OCI-LY3 (cell line): ENCODE measurements around the gene DPYSL4.

ENCODE experiments used
- H2AFZ ChIP-seq: fragments of 200-600, 300-600 bp; shearing (Covaris generic); 2 replicates; pipeline ENCODE4 v1.6.0; 2014; ENCODE audit warnings: antibody characterized with exemption, low read depth, low read length
- H3K27ac ChIP-seq: fragments of 200-600, 300-600 bp; sonication (generic); 2 replicates; pipeline ENCODE4 v1.5.1; 2014; ENCODE audit warnings: mild to moderate bottlenecking, low read length, moderate library complexity, mixed read lengths
- H3K27me3 ChIP-seq: fragments of 200-600, 300-600 bp; sonication (generic); 2 replicates; pipeline ENCODE4 v1.6.1; 2014; ENCODE audit warnings: low read depth, low read length, mixed read lengths
- H3K36me3 ChIP-seq: fragments of 200-600, 300-600 bp; sonication (generic); replicated peaks from 2 replicates; pipeline ENCODE3; 2014; ENCODE audit warnings: low read depth, low read length, mixed read lengths
- H3K4me1 ChIP-seq: fragments of 300-600, 200-600 bp; sonication (generic); 2 replicates; pipeline ENCODE4 v1.6.1; 2014; ENCODE audit warnings: low read length, mixed read lengths
- H3K4me2 ChIP-seq: fragments of 200-600, 300-600 bp; sonication (generic); 2 replicates; pipeline ENCODE4 v1.6.1; 2014; ENCODE audit warnings: low read length, mixed read lengths
- H3K4me3 ChIP-seq: fragments of 300-600, 200-600 bp; sonication (generic); 2 replicates; pipeline ENCODE4 v1.5.1; 2014; ENCODE audit warnings: antibody characterized with exemption, mild to moderate bottlenecking, low read length, moderate library complexity
- H3K79me2 ChIP-seq: fragments of 300-600, 200-600 bp; shearing (Covaris generic); 2 replicates; pipeline ENCODE4 v1.6.1; 2014; ENCODE audit warnings: mild to moderate bottlenecking, low read length, mixed read lengths
- H3K9ac ChIP-seq: fragments of 300-600, 200-600 bp; shearing (Covaris generic); 2 replicates; pipeline ENCODE4 v1.6.0; 2014; ENCODE audit warnings: mild to moderate bottlenecking, low read length, moderate library complexity
- H3K9me3 ChIP-seq: fragments of 200-600, 300-600 bp; shearing (Covaris generic); 2 replicates; pipeline ENCODE4 v1.6.1; 2014; ENCODE audit warnings: low read length, mixed read lengths; ENCODE audit not compliant: insufficient read depth
- H4K20me1 ChIP-seq: fragments of 200-600, 300-600 bp; sonication (generic); 2 replicates; pipeline ENCODE4 v1.6.1; 2016; ENCODE audit warnings: low read length, mixed read lengths; ENCODE audit not compliant: insufficient read depth
- CTCF ChIP-seq: fragments of 200-600, 300-600 bp; sonication (generic); IDR thresholded peaks from 2 replicates; pipeline ENCODE4 v1.5.1; 2014; ENCODE audit warnings: antibody characterized with exemption, low read length, low read depth
- EZH2phosphoT487 ChIP-seq: fragments of 200-600 bp; shearing (Covaris generic); IDR thresholded peaks from 2 replicates; pipeline ENCODE4 v1.6.1; 2018; ENCODE audit warnings: antibody characterized with exemption, mixed run types, low read depth

Gene DPYSL4

GRCh38 chr10:132148261-132149251, 38.2 kb upstream of the DPYSL4 start:
- Histone ChIP-seq H3K79me2 (no peaks in the 10 kb centered on the region), H3K9ac (no peak overlapping the region), H2AFZ (no peak overlapping the region), H3K4me1 (no peaks in the 10 kb centered on the region), H3K27ac (no peak overlapping the region), H3K4me3 (no peak overlapping the region), H3K27me3 (no peaks in the 10 kb centered on the region), H3K9me3 (no peaks in the 10 kb centered on the region), H3K36me3 (no peaks in the 10 kb centered on the region), H3K4me2 (no peak overlapping the region), H4K20me1 (no peaks in the 10 kb centered on the region)
- TF ChIP-seq CTCF, result no peak
- TF ChIP-seq EZH2phosphoT487, result no peak

DNA sequence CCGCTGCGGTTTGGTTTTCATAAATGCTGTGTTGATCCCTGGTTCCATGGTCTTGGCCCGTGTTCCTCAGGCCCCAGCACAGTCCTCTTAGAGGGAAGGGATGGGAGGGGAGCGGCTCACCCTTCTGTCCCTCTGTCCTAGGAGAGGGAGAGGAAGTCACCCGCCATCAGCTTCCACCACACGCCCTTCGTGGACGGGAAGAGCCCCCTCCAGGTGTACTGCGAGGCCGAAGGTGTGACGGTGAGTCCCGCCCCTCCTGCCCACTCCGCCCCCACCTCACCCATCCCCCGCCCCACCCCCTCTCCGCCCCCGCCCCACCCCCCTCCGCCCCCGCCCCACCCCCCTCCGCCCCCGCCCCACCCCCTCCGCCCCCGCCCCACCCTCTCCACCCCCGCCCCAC, 37.5 kb upstream of the DPYSL4 start:
- Histone ChIP-seq H4K20me1 (no peaks in the 10 kb centered on the region), H3K9ac (no peak overlapping the region), H3K79me2 (no peaks in the 10 kb centered on the region), H3K4me1 (no peaks in the 10 kb centered on the region), H3K27me3 (no peaks in the 10 kb centered on the region), H2AFZ (no peak overlapping the region), H3K36me3 (no peaks in the 10 kb centered on the region), H3K9me3 (no peaks in the 10 kb centered on the region), H3K4me2 (no peak overlapping the region), H3K4me3 (no peak overlapping the region), H3K27ac (no peak overlapping the region)
- TF ChIP-seq CTCF (no peak), EZH2phosphoT487 (no peak)

- no peaks in the 10 kb centered on the region for H3K36me3 ChIP-seq
- TF ChIP-seq CTCF (no peak), EZH2phosphoT487 (no peak)
- H3K27me3 ChIP-seq, result no peaks in the 10 kb centered on the region
- no peak overlapping the region for H3K27ac ChIP-seq
- H4K20me1 ChIP-seq, result no peaks in the 10 kb centered on the region
- H3K4me2 ChIP-seq, result no peak overlapping the region
- H3K4me3 ChIP-seq, result no peak overlapping the region
- no peaks in the 10 kb centered on the region for H3K79me2 ChIP-seq
- H3K9me3 ChIP-seq, result no peaks in the 10 kb centered on the region
- no peak overlapping the region for H3K9ac ChIP-seq
- no peaks in the 10 kb centered on the region for H3K4me1 ChIP-seq
- no peak overlapping the region for H2AFZ ChIP-seq
Observed at GRCh38 chr10:132149917-132150316, 36.8 kb upstream of the DPYSL4 start.

DNA sequence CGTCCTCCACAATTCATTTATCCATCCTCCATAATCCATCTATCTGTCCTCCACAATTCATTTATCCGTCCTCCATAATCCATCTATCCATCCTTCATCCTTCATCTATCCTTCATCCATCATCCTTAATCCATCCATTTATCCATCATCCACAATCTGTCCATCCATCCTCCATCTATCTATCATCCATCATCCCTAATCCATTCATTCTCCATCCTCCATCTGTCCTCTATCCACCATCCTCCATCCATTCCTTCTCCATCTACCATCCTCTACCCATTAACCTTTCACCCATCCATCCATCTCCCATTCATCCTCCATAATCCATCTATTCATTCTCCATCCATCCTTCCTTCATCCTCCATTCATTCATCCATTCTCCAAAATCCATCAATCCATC, 36.0 kb upstream of the DPYSL4 start:
- Histone ChIP-seq H3K36me3 (no peaks in the 10 kb centered on the region), H2AFZ (no peak overlapping the region), H4K20me1 (no peaks in the 10 kb centered on the region)

More for the DNA sequence above, 36.0 kb upstream of the DPYSL4 start:
- TF ChIP-seq CTCF (no peak), EZH2phosphoT487 (no peak)
- H3K4me3 ChIP-seq, result no peak overlapping the region
- H3K4me1 ChIP-seq, result no peaks in the 10 kb centered on the region
- H3K4me2 ChIP-seq, result no peak overlapping the region
- H3K27ac ChIP-seq, result no peak overlapping the region
- no peak overlapping the region for H3K9ac ChIP-seq
- no peaks in the 10 kb centered on the region for H3K27me3 ChIP-seq
- no peaks in the 10 kb centered on the region for H3K9me3 ChIP-seq
- no peaks in the 10 kb centered on the region for H3K79me2 ChIP-seq
